Fibroblast of lung (primary cell): Measurements from ENCODE around the gene TOX4.

Experiments
- CTCF ChIP-seq, 2 donors: IDR thresholded peaks in 1 of 2; conservative IDR thresholded peaks in 1 of 2; 1 replicate in 1 of 2; 2 replicates in 1 of 2; pipeline ENCODE4 v1.5.1; 2011 to 2012; ENCODE audit warnings: low read length in 2 of 2, control low read depth in 1 of 2, inconsistent platforms in 1 of 2, low read depth in 1 of 2, mild to moderate bottlenecking in 1 of 2
- EZH2 ChIP-seq: IDR thresholded peaks from 2 replicates; pipeline ENCODE4 v1.5.1; 2012; ENCODE audit warnings: low read length, control low read depth, mild to moderate bottlenecking; ENCODE audit errors: missing control alignments

GRCh38 chr14:21527318-21527679, 50.3 kb downstream of the TOX4 start:
- TF ChIP-seq CTCF (conservative IDR thresholded peaks at IDR 0.05 in 1 of 2, IDR thresholded peaks at IDR 0.05 in 1 of 2; ENCODE audit: low read depth in 1 of 2, low read length in 2 of 2) (no peak), EZH2 (no peak)
